Liver (tissue), 3 donors: ENCODE results near the gene OR2A14.

Experiments used
- CTCF ChIP-seq: fragments of 150-350 bp; IDR thresholded peaks from 2 replicates; pipeline ENCODE4 v1.5.1; 2017; ENCODE audit warnings: improper control_type of control experiment, low read depth, low read length; ENCODE audit not compliant: missing input control
- JUND ChIP-seq, 2 donors: IDR thresholded peaks; 2 replicates each; pipeline ENCODE4 v1.6.1; 2016; ENCODE audit warnings: antibody characterized with exemption in 2 of 2
- RAD21 ChIP-seq, 2 donors: IDR thresholded peaks; 2 replicates each; pipeline ENCODE4 v1.6.1; 2016; ENCODE audit warnings: antibody characterized with exemption in 2 of 2, mild to moderate bottlenecking in 2 of 2
- YY1 ChIP-seq: IDR thresholded peaks from 2 replicates; pipeline ENCODE4 v1.6.1; 2016; ENCODE audit warnings: antibody characterized with exemption, mild to moderate bottlenecking
- TF ChIP-seq, protein P1 (sequence below): IDR thresholded peaks from 2 replicates; pipeline ENCODE4 v1.6.1; 2016; ENCODE audit warnings: antibody characterized with exemption
- donor health status: healthy.
- donor health status: healthy.

DNA sequence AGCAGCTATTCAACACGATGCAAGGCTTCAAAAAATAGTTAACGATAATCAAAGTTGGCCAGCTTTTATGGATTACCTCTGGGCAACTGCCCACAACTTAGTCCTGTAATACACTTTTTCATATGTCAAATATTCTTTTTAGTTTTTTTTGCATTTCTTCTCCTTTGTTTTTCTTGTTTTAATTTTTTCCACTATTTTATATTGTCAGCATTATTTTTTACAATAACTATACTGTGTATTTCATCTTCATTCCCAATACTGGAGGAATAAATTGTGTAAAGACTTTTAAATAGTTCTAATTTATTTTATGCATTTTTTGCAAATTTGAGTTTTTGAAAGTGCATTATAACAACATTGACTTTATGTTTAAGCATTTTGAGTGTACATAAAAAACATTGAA is 41.8 kb downstream of the OR2A14 start:
- TF ChIP-seq CTCF (no peak), RAD21 (IDR thresholded peaks at IDR 0.05) (no peak), YY1 (no peak), JUND (IDR thresholded peaks at IDR 0.05) (no peak)
- TF ChIP-seq, protein P1, sequence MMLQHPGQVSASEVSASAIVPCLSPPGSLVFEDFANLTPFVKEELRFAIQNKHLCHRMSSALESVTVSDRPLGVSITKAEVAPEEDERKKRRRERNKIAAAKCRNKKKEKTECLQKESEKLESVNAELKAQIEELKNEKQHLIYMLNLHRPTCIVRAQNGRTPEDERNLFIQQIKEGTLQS: no peak
